HCT116 (cell line): ENCODE results near the gene ZNF546.

ENCODE experiments used
- CEBPB ChIP-seq: IDR thresholded peaks from 2 replicates; pipeline ENCODE4 v1.6.1; 2012; ENCODE audit warnings: low read depth
- CTCF ChIP-seq, 3 experiments: fragments of 200-600 bp in 1 of 3; sonication (generic) in 1 of 3; IDR thresholded peaks in 2 of 3; conservative IDR thresholded peaks in 1 of 3; 2 replicates each; pipeline ENCODE4 v1.5.1; 2012 to 2017; ENCODE audit warnings: low read depth in 2 of 3, low read length in 2 of 3, antibody characterized with exemption in 1 of 3, borderline replicate concordance in 1 of 3, control low read depth in 1 of 3, mild to moderate bottlenecking in 1 of 3, mixed read lengths in 1 of 3, mixed run types in 1 of 3, moderate library complexity in 1 of 3; ENCODE audit not compliant: insufficient read depth in 1 of 3
- EZH2 ChIP-seq: fragments of 200-600 bp; sonication (generic); IDR thresholded peaks from 2 replicates; pipeline ENCODE4 v1.6.1; 2017; ENCODE audit warnings: antibody characterized with exemption, mixed run types
- EZH2phosphoT487 ChIP-seq: fragments of 200-600 bp; IDR thresholded peaks from 2 replicates; pipeline ENCODE4 v1.6.1; 2018; ENCODE audit warnings: antibody characterized with exemption, borderline replicate concordance
- POLR2A ChIP-seq: IDR thresholded peaks from 2 replicates; pipeline ENCODE4 v1.7.0; 2011; ENCODE audit warnings: borderline replicate concordance; ENCODE audit not compliant: insufficient read depth, insufficient read length; ENCODE audit errors: extremely low read depth
- POLR2AphosphoS5 ChIP-seq: IDR thresholded peaks from 2 replicates; pipeline ENCODE4 v1.6.1; 2011; ENCODE audit warnings: mild to moderate bottlenecking, low read depth, low read length, moderate library complexity
- RAD21 ChIP-seq: IDR thresholded peaks from 2 replicates; pipeline ENCODE4 v1.6.1; 2012; ENCODE audit warnings: low read depth, mild to moderate bottlenecking
- REST ChIP-seq: IDR thresholded peaks from 2 replicates; pipeline ENCODE4 v1.6.1; 2012; ENCODE audit warnings: low read depth
- TCF7L2 ChIP-seq: IDR thresholded peaks from 2 replicates; pipeline ENCODE4 v1.7.0; 2011; ENCODE audit warnings: borderline replicate concordance, inconsistent platforms; ENCODE audit not compliant: insufficient read depth, insufficient read length; ENCODE audit errors: extremely low read depth

GRCh38 chr19:39993605-39994004, 3.3 kb upstream of the ZNF546 start:
- TF ChIP-seq CTCF (IDR thresholded peaks at IDR 0.05 in 2 of 3, conservative IDR thresholded peaks at IDR 0.05 in 1 of 3; ENCODE audit: borderline replicate concordance in 1 of 3, insufficient read depth in 1 of 3, low read depth in 2 of 3, low read length in 2 of 3), result no peak
- TF ChIP-seq TCF7L2, result no peak
- TF ChIP-seq CEBPB, result no peak
- no peak for TF ChIP-seq POLR2A
- TF ChIP-seq EZH2phosphoT487, result no peak
- no peak for TF ChIP-seq RAD21
- no peak for TF ChIP-seq POLR2AphosphoS5
- no peak for TF ChIP-seq EZH2
- no peak for TF ChIP-seq REST
